MM.1S (cell line): ENCODE data around the gene CTCF.

Experiments used
- CTCF ChIP-seq: fragments of 300-600 bp; sonication (generic); IDR thresholded peaks from 2 replicates; pipeline ENCODE4 v1.5.1; 2016; ENCODE audit warnings: antibody characterized with exemption, low read length, mixed read lengths
- EZH2 ChIP-seq: fragments of 300-600 bp; sonication (generic); optimal IDR thresholded peaks from 2 replicates; pipeline ENCODE3; 2017; ENCODE audit warnings: low read depth, mild to moderate bottlenecking, antibody characterized with exemption, low read length, mixed read lengths
- EZH2phosphoT487 ChIP-seq: fragments of 300-600 bp; sonication (generic); IDR thresholded peaks from 2 replicates; pipeline ENCODE4 v1.6.1; 2018; ENCODE audit warnings: antibody characterized with exemption, low read length

GRCh38 chr16:67676516-67676915 is 114.2 kb downstream of the CTCF start:
- TF ChIP-seq CTCF (no peak), EZH2 (no peak), EZH2phosphoT487 (no peak)
